ENCODE data around the gene SEMA3B. TPM values are rescaled to one million over a fixed set of nuclear protein-coding genes. Genes with fewer than 3 reads are reported as not detected.

The SEMA3B gene
- total RNA-seq, 4 donors from 2014 or later, result 2.9 to 5.2 (median 4.1) TPM

GRCh38 chr3:50275996-50276761 lies 7.2 kb downstream of the SEMA3B start:
- Histone ChIP-seq H3K4me3 (no peak overlapping the region), H3K9me3 (no peaks in the 10 kb centered on the region), H3K27me3 (peaks cover 23% of the 10 kb centered on the region), H3K4me1 (peaks cover 36% of the 10 kb centered on the region), H3K27ac (no peak overlapping the region), H3K36me3 (no peaks in the 10 kb centered on the region)
- TF ChIP-seq POLR2A (IDR thresholded peaks at IDR 0.05) (no peak), CTCF (IDR thresholded peaks at IDR 0.05) (no peak), POLR2AphosphoS5 (IDR thresholded peaks at IDR 0.05) (no peak), EP300 (IDR thresholded peaks at IDR 0.05) (no peak)
- 70% methylated on average over 41 of the region's 79 CpGs for WGBS
- DNase-seq (ENCODE audit: low spot score in 2 of 2), result no peak

- no peaks in the 10 kb centered on the region for H3K36me3 ChIP-seq
- no peak overlapping the region for H3K4me3 ChIP-seq
These were observed 7.8 kb downstream of the SEMA3B start for GRCh38 chr3:50276762-50277101.

GRCh38 chr3:50278123-50278879 lies 9.4 kb downstream of the SEMA3B start:
- TF ChIP-seq EP300 (IDR thresholded peaks at IDR 0.05) (no peak), POLR2A (IDR thresholded peaks at IDR 0.05) (no peak), POLR2AphosphoS5 (IDR thresholded peaks at IDR 0.05) (no peak), CTCF (IDR thresholded peaks at IDR 0.05) (no peak)
- Histone ChIP-seq H3K9me3 (no peaks in the 10 kb centered on the region), H3K4me3 (no peak overlapping the region), H3K27me3 (peaks cover 23% of the 10 kb centered on the region), H3K36me3 (no peaks in the 10 kb centered on the region), H3K27ac (no peak overlapping the region), H3K4me1 (peaks cover 27% of the 10 kb centered on the region)
- 80% methylated on average over 4 of the region's 4 CpGs for WGBS
- DNase-seq (ENCODE audit: low spot score in 2 of 2), result no peak

More at GRCh38 chr3:50276762-50277101, 7.8 kb downstream of the SEMA3B start:
- 90% methylated on average over 16 of the region's 17 CpGs for WGBS
- Histone ChIP-seq H3K4me1 (peaks cover 36% of the 10 kb centered on the region), H3K27ac (no peak overlapping the region), H3K9me3 (no peaks in the 10 kb centered on the region), H3K27me3 (peaks cover 23% of the 10 kb centered on the region)
- TF ChIP-seq EP300 (IDR thresholded peaks at IDR 0.05) (no peak), CTCF (IDR thresholded peaks at IDR 0.05) (no peak), POLR2AphosphoS5 (IDR thresholded peaks at IDR 0.05) (no peak), POLR2A (IDR thresholded peaks at IDR 0.05) (no peak)
- no peak for DNase-seq (ENCODE audit: low spot score in 2 of 2)

- H3K27ac ChIP-seq, result no peak within 1 kb of the TSS
These were observed 9.9 kb downstream of the SEMA3B start, which contains the start of gene LSMEM2 for GRCh38 chr3:50278880-50279224. LSMEM2 (plus strand) TSS chr3:50279087; CDS start chr3:50279114, 27 bp downstream.

More at GRCh38 chr3:50278880-50279224, 9.9 kb downstream of the SEMA3B start, which contains the start of gene LSMEM2:
- no peaks in the 10 kb centered on the region for H3K36me3 ChIP-seq
- no peaks in the 10 kb centered on the region for H3K9me3 ChIP-seq
- peaks cover 19% of the 10 kb centered on the region for H3K27me3 ChIP-seq
- TF ChIP-seq POLR2A (IDR thresholded peaks at IDR 0.05) (no peak), CTCF (IDR thresholded peaks at IDR 0.05) (no peak), POLR2AphosphoS5 (IDR thresholded peaks at IDR 0.05) (no peak), EP300 (IDR thresholded peaks at IDR 0.05) (no peak)
- WGBS, result no CpG with 5 or more reads among the region's 2 CpGs
- no peak within 1 kb of the TSS for H3K4me3 ChIP-seq
- no peak for DNase-seq (ENCODE audit: low spot score in 2 of 2)
- H3K4me1 ChIP-seq, result peaks cover 22% of the 10 kb centered on the region
